ENCODE results near the gene PLEKHJ1. TPM values are rescaled to one million over a fixed set of nuclear protein-coding genes. Genes with fewer than 3 reads are reported as not detected.

Gene PLEKHJ1
- total RNA-seq, 1 donor from 2014 or later, result 107 TPM

DNA sequence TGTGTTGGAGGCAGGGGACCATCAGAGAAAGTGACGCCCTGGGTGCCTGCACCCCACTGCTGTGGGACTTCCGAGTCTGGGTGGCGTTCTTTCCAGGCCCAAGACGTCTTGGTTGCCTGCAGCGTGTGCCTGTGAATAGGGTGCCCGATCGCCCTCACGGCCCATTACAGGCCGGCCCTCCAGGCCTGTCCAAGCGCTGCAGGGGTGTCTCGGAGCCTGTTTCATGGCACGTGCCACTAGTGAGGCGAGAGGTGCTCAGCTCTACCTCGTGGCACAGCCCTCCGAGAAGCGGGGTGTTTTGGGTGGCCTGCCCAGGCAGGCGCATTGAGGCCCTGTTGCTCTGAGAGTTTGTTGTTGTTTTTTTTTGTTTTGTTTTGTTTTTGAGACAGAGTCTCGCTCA is 42.3 kb downstream of the PLEKHJ1 start:
- peaks cover 8% of the 10 kb centered on the region for H3K36me3 Mint-ChIP-seq
- peaks cover 2% of the 10 kb centered on the region for H3K4me1 Mint-ChIP-seq (ENCODE audit: unreplicated experiment)
- H3K27ac Mint-ChIP-seq, result no peak overlapping the region
- H3K4me3 Mint-ChIP-seq, result no peak overlapping the region
- H3K9me3 Mint-ChIP-seq, result no peaks in the 10 kb centered on the region
- DNase-seq (ENCODE audit: extremely low spot score, unreplicated experiment), result no peak
- TF ChIP-seq CTCF (conservative IDR thresholded peaks at IDR 0.05), result no peak
- no peaks in the 10 kb centered on the region for H3K27me3 Mint-ChIP-seq

DNA sequence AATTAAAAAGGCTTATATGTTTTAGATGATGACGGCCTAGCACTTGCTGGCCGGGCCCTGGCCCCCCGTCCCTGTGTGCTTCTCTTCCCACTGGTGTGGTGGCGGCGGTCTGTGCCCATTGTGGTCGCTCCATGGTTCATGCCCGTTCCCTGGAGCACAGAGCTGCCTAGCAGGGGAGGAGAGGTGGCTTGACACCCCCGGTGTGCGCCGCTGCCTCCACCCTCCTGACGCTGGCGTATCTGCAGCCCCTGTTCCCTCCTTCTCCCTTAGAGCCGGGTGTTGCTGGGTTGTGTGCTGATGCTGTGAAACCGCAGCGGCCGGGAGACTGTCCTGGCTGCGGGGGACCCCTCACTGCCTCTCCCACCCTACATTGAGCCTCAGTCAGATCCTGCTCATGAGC is 43.3 kb downstream of the PLEKHJ1 start:
- H3K27ac Mint-ChIP-seq, result no peak overlapping the region
- no peak overlapping the region for H3K4me3 Mint-ChIP-seq
- no peaks in the 10 kb centered on the region for H3K27me3 Mint-ChIP-seq
- no peaks in the 10 kb centered on the region for H3K4me1 Mint-ChIP-seq (ENCODE audit: unreplicated experiment)
- peaks cover 7% of the 10 kb centered on the region for H3K36me3 Mint-ChIP-seq
- no peaks in the 10 kb centered on the region for H3K9me3 Mint-ChIP-seq
- DNase-seq (ENCODE audit: extremely low spot score, unreplicated experiment), result no peak
- TF ChIP-seq CTCF (conservative IDR thresholded peaks at IDR 0.05), result no peak

DNA sequence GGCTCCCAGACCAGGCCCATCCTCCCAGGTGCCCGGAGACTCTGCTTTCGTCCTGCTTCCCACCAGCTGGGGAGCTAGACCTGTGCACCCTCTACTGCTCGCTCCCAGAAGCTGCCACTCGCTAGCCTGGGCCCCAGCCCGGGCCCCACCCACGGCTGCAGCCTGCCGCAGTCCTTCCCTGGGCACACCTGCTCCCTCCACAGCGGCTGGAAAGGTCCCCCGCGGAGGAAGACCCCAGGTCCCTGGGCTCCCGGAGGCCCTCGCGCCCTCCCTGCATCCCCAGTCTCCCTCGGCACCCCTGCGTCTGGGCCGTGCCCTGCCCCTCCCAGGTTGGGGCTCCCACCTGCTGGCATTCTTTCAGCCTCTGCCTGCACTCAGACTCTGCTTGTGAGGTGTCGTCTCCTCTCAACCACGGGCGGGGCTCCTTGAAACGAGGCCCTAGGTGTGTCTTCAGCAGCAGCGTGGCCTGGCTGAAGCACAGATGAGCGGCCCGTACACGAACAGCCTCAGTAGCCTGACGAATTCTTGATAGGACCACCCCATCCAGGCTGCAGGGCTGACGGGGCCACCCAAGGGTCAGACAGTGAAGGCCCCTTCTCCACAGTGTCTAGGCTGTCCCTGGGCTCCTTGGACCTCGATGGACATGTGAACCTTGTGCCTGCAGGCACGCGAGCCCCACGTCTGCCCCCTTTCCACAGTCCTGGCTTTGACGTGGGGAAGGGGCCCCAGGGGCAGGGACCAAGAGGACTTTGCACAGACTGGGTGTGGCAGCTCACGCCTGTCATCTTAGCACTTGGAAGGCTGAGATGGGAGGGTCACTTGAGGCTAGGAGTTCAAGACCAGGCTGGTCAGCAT is 44.4 kb downstream of the PLEKHJ1 start:
- H3K27me3 Mint-ChIP-seq, result no peaks in the 10 kb centered on the region
- no peak for TF ChIP-seq CTCF (conservative IDR thresholded peaks at IDR 0.05)
- H3K9me3 Mint-ChIP-seq, result no peaks in the 10 kb centered on the region
- H3K27ac Mint-ChIP-seq, result no peak overlapping the region
- H3K4me3 Mint-ChIP-seq, result no peak overlapping the region
- no peak for DNase-seq (ENCODE audit: extremely low spot score, unreplicated experiment)
- H3K4me1 Mint-ChIP-seq (ENCODE audit: unreplicated experiment), result peaks cover under 1% of the 10 kb centered on the region
- peaks cover 7% of the 10 kb centered on the region for H3K36me3 Mint-ChIP-seq

- no peak for TF ChIP-seq CTCF (conservative IDR thresholded peaks at IDR 0.05)
- Mint-ChIP-seq H3K36me3 (peaks cover 8% of the 10 kb centered on the region), H3K4me3 (no peak overlapping the region), H3K27ac (no peak overlapping the region), H3K4me1 (ENCODE audit: unreplicated experiment) (peaks cover 8% of the 10 kb centered on the region), H3K9me3 (no peaks in the 10 kb centered on the region), H3K27me3 (no peaks in the 10 kb centered on the region)
- DNase-seq (ENCODE audit: extremely low spot score, unreplicated experiment), result no peak
These were observed 45.2 kb downstream of the PLEKHJ1 start for GRCh38 chr19:2190848-2191455.

DNA sequence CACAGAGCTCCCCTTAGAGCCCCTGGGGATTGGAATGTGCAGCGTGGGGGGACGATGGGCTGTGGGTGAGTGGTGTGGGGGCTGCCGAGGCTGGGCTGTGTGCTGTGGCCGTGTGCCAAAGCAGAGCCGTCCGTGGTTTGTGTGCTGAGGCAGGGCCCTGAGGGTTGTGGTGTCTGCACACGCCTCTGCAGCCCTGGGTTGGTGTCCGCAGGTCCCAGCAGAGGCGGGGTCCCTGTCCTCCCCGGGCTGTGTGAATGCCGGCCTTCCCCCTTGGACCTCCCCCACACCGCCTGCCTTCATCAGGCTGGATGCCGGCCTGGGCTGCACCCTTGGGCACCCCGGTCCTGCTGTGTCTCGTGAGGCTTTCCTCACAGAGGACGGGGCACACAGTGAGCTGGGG is 46.2 kb downstream of the PLEKHJ1 start:
- Mint-ChIP-seq H3K27me3 (no peaks in the 10 kb centered on the region), H3K4me1 (ENCODE audit: unreplicated experiment) (peaks cover 12% of the 10 kb centered on the region), H3K9me3 (no peaks in the 10 kb centered on the region), H3K27ac (no peak overlapping the region), H3K36me3 (peaks cover 12% of the 10 kb centered on the region), H3K4me3 (no peak overlapping the region)
- DNase-seq (ENCODE audit: extremely low spot score, unreplicated experiment), result no peak
- TF ChIP-seq CTCF (conservative IDR thresholded peaks at IDR 0.05), result no peak

Data from type B pancreatic cell (in vitro differentiated cells).